Neural progenitor cell (in vitro differentiated cells): ENCODE data around the gene DIAPH2.

Experiments
- EZH2 ChIP-seq: fragments of 200-600 bp; sonication (generic); IDR thresholded peaks from 2 replicates; pipeline ENCODE4 v1.6.1; 2017; ENCODE audit warnings: antibody characterized with exemption, mild to moderate bottlenecking, moderate library complexity
- TF ChIP-seq, protein P1 (sequence below): fragments of 200-600 bp; sonication (generic); IDR thresholded peaks from 2 replicates; pipeline ENCODE4 v1.5.1; 2017; ENCODE audit warnings: antibody characterized with exemption, mild to moderate bottlenecking

DNA sequence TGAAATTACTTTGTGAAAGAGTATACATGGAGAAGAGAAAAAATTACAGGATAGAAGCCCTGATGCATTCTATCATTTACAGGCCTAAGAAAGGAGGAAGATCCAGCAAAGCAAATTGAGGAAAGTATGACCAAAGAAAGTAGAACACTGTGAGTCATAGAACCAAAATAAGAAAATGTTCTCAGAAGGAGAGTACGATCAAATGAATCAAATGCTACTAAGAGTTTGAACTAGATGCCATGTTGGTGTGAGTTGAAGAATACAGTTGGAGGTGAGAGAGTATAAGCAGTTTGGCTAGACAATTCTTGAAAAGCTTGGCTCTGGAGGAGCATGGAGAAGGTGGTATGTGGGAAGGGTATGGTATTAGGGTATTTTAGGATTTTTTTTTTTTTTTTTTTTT, 360.8 kb downstream of the DIAPH2 start:
- TF ChIP-seq EZH2 = no peak
- TF ChIP-seq, protein P1, sequence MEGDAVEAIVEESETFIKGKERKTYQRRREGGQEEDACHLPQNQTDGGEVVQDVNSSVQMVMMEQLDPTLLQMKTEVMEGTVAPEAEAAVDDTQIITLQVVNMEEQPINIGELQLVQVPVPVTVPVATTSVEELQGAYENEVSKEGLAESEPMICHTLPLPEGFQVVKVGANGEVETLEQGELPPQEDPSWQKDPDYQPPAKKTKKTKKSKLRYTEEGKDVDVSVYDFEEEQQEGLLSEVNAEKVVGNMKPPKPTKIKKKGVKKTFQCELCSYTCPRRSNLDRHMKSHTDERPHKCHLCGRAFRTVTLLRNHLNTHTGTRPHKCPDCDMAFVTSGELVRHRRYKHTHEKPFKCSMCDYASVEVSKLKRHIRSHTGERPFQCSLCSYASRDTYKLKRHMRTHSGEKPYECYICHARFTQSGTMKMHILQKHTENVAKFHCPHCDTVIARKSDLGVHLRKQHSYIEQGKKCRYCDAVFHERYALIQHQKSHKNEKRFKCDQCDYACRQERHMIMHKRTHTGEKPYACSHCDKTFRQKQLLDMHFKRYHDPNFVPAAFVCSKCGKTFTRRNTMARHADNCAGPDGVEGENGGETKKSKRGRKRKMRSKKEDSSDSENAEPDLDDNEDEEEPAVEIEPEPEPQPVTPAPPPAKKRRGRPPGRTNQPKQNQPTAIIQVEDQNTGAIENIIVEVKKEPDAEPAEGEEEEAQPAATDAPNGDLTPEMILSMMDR = no peak
